GM21528 (cell line): ENCODE results near the gene HEXIM2.
"Not testable (repeated sequence)": the region's sequence is repeated elsewhere in the genome, so short reads cannot be mapped to it uniquely, and the experiment has no call there.

Experiments
- ATAC-seq: cut with Tn5 transposase; IDR thresholded peaks from one replicate; pipeline ENCODE4 v1.9.1; 2021; ENCODE audit warnings: mild to moderate bottlenecking, moderate library complexity; ENCODE audit not compliant: unreplicated experiment, low FRiP score

Gene HEXIM2

DNA sequence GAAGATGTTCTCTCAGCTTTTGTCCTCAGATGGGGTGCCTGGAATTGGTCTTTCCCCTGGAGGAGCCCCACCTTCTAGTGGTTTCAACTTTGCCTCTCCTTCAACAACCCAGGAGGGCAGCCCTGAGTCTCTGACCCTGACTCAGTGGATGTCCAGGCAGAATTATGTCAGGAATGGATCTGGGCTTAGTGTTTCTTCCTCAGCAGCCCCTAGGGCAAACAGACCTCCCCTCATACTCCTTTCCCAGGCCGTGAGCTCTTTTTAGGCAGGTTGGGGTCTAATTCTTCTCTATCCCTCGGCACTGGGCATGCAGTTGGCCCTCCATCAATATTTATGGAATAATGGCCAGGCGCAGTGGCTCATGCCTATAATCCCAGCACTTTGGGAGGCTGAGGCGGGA, 39.8 kb downstream of the HEXIM2 start:
- no peak for ATAC-seq

DNA sequence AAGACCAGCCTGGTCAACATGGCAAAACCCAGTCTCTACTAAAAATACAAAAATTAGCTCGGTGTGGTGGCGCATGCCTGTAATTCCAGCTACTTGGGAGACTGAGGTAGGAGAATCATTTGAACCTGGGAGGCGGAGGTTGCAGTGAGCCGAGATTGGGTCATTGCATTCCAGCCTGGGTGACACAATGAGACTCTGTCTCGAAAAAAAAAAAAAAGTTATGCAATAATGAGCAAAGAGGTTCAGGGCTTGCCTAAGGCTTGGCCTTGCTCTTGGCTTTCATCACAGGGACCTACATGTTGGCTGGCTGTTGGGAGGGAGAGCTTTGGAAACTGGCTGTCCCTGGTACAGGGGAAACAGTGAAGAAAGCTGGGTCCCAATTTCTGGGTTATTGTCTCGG, 40.2 kb downstream of the HEXIM2 start:
- ATAC-seq, result not testable (repeated sequence)

DNA sequence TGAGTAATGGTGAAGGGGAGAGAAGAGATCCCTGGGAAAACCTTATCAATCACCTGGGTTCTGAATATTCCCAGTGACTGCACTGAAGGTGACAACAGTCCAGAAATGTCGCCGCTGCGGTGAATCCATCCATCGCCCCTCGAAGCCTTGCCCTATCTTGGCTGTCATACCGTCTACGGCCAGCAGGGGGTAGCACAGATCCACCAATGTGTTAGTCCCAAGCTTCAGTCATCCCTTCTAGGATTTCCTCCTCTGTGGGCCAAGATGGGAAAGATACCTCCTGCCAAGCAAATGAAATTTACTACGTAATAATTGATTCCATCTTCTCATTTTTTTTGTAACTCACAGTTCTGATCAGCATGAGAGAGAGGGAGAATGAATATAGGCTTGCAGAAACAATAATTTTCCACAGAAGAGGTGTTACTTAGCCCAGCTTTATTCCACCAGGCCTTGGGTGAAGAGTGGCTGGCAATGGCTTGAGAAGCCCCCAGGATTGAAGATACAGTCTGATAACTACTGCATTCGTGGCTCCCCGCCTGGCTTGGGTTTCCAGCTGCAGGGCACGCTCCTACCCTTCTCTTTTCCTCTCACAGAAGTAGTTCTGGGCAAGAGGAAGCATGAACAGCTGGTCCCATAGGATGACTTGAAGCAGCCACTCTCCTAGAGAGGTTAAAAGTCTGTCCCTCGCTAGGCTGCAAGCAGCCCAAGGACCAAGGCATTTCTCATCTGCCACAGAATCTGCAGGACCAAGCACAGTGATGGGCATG, 57.4 kb downstream of the HEXIM2 start:
- ATAC-seq, result no peak
